OCI-LY7 (cell line): ENCODE results near the gene TEKT2. TPM values are rescaled to one million over a fixed set of nuclear protein-coding genes. Genes with fewer than 3 reads are reported as not detected.

Source experiments
- BruUV-seq: library from RNA; stranded (reverse); fragments of 400-500 nt; replicated peaks from 2 replicates; lab custom pipeline; 2021; lab: Mats Ljungman, UMichigan
- CTCF ChIA-PET: fragments of 300-600 bp; sonication (Branson Sonifier 250); formaldehyde crosslinking; loops from one replicate; lab custom pipeline; 2022; ENCODE audit warnings: antibody characterized with exemption; ENCODE audit not compliant: unreplicated experiment; lab: Charles Lee
- POLR2A ChIA-PET: fragments of 300-600 bp; sonication (Branson Sonifier 250); formaldehyde crosslinking; loops from one replicate; lab custom pipeline; 2022; ENCODE audit warnings: antibody characterized with exemption; lab: Charles Lee
- DNase-seq: peaks from one replicate; pipeline ENCODE4 v3.0.0-alpha.2; 2015; ENCODE audit warnings: low spot score
- H2AFZ ChIP-seq: fragments of 200-600 bp; sonication (generic), shearing (Covaris generic); 2 replicates; pipeline ENCODE4 v1.6.1; 2014; ENCODE audit warnings: mild to moderate bottlenecking, antibody characterized with exemption, low read length, moderate library complexity
- H3K27ac ChIP-seq: fragments of 200-600 bp; sonication (generic); 2 replicates; pipeline ENCODE4 v1.5.1; 2014; ENCODE audit warnings: mixed run types, low read depth, mild to moderate bottlenecking, moderate library complexity, low read length, inconsistent platforms; ENCODE audit not compliant: poor library complexity, severe bottlenecking
- H3K36me3 ChIP-seq: fragments of 200-600 bp; sonication (generic); 2 replicates; pipeline ENCODE4 v1.6.1; 2014; ENCODE audit warnings: mild to moderate bottlenecking, antibody characterized with exemption, low read length, moderate library complexity, mixed read lengths; ENCODE audit not compliant: insufficient read depth
- H3K4me1 ChIP-seq: fragments of 200-600 bp; sonication (generic); 2 replicates; pipeline ENCODE4 v1.5.1; 2014; ENCODE audit warnings: mild to moderate bottlenecking, low read length; ENCODE audit not compliant: insufficient read depth, poor library complexity, severe bottlenecking
- H3K4me2 ChIP-seq: fragments of 200-600 bp; sonication (generic); 2 replicates; pipeline ENCODE4 v1.6.1; 2014; ENCODE audit warnings: mild to moderate bottlenecking, low read length
- H3K4me3 ChIP-seq: fragments of 200-600 bp; sonication (generic); 2 replicates; pipeline ENCODE4 v1.5.1; 2014; ENCODE audit warnings: mild to moderate bottlenecking, low read depth, low read length; ENCODE audit not compliant: poor library complexity, severe bottlenecking
- H3K79me2 ChIP-seq: fragments of 200-600 bp; sonication (generic); 2 replicates; pipeline ENCODE4 v1.6.1; 2016; ENCODE audit warnings: low read depth, mild to moderate bottlenecking, low read length, moderate library complexity, mixed read lengths; ENCODE audit not compliant: insufficient read depth
- H3K9me2 ChIP-seq: fragments of 200-600 bp; sonication (generic); 2 replicates; pipeline ENCODE4 v1.6.1; 2016; ENCODE audit warnings: mild to moderate bottlenecking, low read length, mixed read lengths; ENCODE audit not compliant: insufficient read depth
- H3K9me3 ChIP-seq: fragments of 200-600 bp; sonication (generic); 2 replicates; pipeline ENCODE4 v1.6.1; 2014; ENCODE audit warnings: mild to moderate bottlenecking, mixed run types, low read length, mixed read lengths
- H4K20me1 ChIP-seq: fragments of 200-600 bp; sonication (generic); 2 replicates; pipeline ENCODE4 v1.6.1; 2014; ENCODE audit warnings: mild to moderate bottlenecking, antibody characterized with exemption, low read length, moderate library complexity, mixed read lengths; ENCODE audit not compliant: insufficient read depth
- CTCF ChIP-seq: fragments of 200-600 bp; sonication (generic); conservative IDR thresholded peaks from 2 replicates; pipeline ENCODE4 v1.5.1; 2014; ENCODE audit warnings: mild to moderate bottlenecking, antibody characterized with exemption, low read length, moderate library complexity, mixed read lengths
- EZH2phosphoT487 ChIP-seq: fragments of 200-600 bp; sonication (generic); IDR thresholded peaks from 2 replicates; pipeline ENCODE4 v1.6.1; 2018; ENCODE audit warnings: low read depth, borderline replicate concordance, mild to moderate bottlenecking, mixed run types, antibody characterized with exemption, low read length, moderate library complexity, mixed read lengths
- intact Hi-C: fragments of 100-400 bp; cut with micrococcal nuclease; formaldehyde crosslinking; loops from one replicate; pipeline ENCODE4 v1.10.0; 2022; ENCODE audit not compliant: unreplicated experiment
- total RNA-seq, 2 experiments: library from RNA; depleted of rRNA in 1 of 2; stranded (reverse); fragments of >200 nt in 1 of 2; shearing (Covaris generic) in 1 of 2; gene quantifications; 2 replicates each; pipeline ENCODE4 v1.2.3, GENCODE V29; 2014 to 2022

The TEKT2 gene
- total RNA-seq, 2 experiments from 2014 or later, result not detected

- Histone ChIP-seq H3K4me1 (no peaks in the 10 kb centered on the region), H3K36me3 (peaks cover 55% of the 10 kb centered on the region), H3K4me2 (no peak overlapping the region), H3K9me2 (no peaks in the 10 kb centered on the region), H3K79me2 (no peaks in the 10 kb centered on the region), H3K9me3 (no peaks in the 10 kb centered on the region), H3K4me3 (no peak overlapping the region), H3K27ac (no peak overlapping the region), H2AFZ (no peak overlapping the region), H4K20me1 (no peaks in the 10 kb centered on the region)
- intact Hi-C loops, result no loop called here
- no TSS peak for BruUV-seq
- no peak for DNase-seq
- POLR2A ChIA-PET, result interaction anchor here (0.6 to 0.8 kb wide), 3 partner anchors 57 to 190 kb away, joined by 3 to 4 read pairs (median 4); no protein-coding TSS in a partner anchor
- no peak for TF ChIP-seq CTCF
- TF ChIP-seq EZH2phosphoT487, result no peak
- CTCF ChIA-PET, result no interaction called here
Measured at GRCh38 chr1:36035154-36035553, 48.7 kb upstream of the TEKT2 start.

GRCh38 chr1:36040238-36040637 is 43.7 kb upstream of the TEKT2 start:
- Histone ChIP-seq H3K79me2 (no peaks in the 10 kb centered on the region), H3K4me2 (no peak overlapping the region), H3K9me3 (no peaks in the 10 kb centered on the region), H4K20me1 (no peaks in the 10 kb centered on the region), H3K4me1 (no peaks in the 10 kb centered on the region), H2AFZ (no peak overlapping the region), H3K9me2 (no peaks in the 10 kb centered on the region), H3K27ac (no peak overlapping the region), H3K36me3 (peaks cover 51% of the 10 kb centered on the region), H3K4me3 (no peak overlapping the region)
- ChIA-PET POLR2A (interaction anchor here (0.6 kb wide), 1 partner anchor 883 kb away, joined by 3 read pairs; no protein-coding TSS in a partner anchor), CTCF (no interaction called here)
- DNase-seq, result no peak
- TSS peak; percentile 44 for BruUV-seq
- intact Hi-C loops, result no loop called here
- TF ChIP-seq EZH2phosphoT487 (no peak), CTCF (no peak)

GRCh38 chr1:36051821-36052220 is 32.1 kb upstream of the TEKT2 start:
- Histone ChIP-seq H2AFZ (no peak overlapping the region), H3K4me2 (no peak overlapping the region), H3K4me1 (no peaks in the 10 kb centered on the region), H3K79me2 (no peaks in the 10 kb centered on the region), H3K36me3 (peaks cover 21% of the 10 kb centered on the region), H3K9me2 (no peaks in the 10 kb centered on the region), H3K9me3 (peaks cover 5% of the 10 kb centered on the region; the same call in 1 of the 2 replicates), H3K27ac (no peak overlapping the region), H3K4me3 (no peak overlapping the region), H4K20me1 (no peaks in the 10 kb centered on the region)
- no peak for TF ChIP-seq CTCF
- no peak for TF ChIP-seq EZH2phosphoT487
- ChIA-PET CTCF (no interaction called here), POLR2A (interaction anchor here (0.6 kb wide), 1 partner anchor 146 kb away, joined by 3 read pairs; no protein-coding TSS in a partner anchor)
- no TSS peak for BruUV-seq
- no peak for DNase-seq
- intact Hi-C loops, result no loop called here
